Measurements from ENCODE around the gene PACS1.

Gene PACS1

GRCh38 chr11:66288671-66289547 lies 218.8 kb downstream of the PACS1 start, which contains the start of gene YIF1A:
YIF1A (minus strand) TSS chr11:66289143; CDS start chr11:66288985, 158 bp downstream.
- peak; percentile 96 for DNase-seq (ENCODE audit: low read depth)

- peak; percentile 50 for DNase-seq (ENCODE audit: low read depth)
Observed at GRCh38 chr11:66289548-66290329, 219.7 kb downstream of the PACS1 start.

- no peak for DNase-seq (ENCODE audit: low read depth)
Observed at GRCh38 chr11:66290330-66290621, 220.2 kb downstream of the PACS1 start.

- no peak for DNase-seq (ENCODE audit: low read depth)
Observed at GRCh38 chr11:66291303-66291705, 221.2 kb downstream of the PACS1 start.

DNA sequence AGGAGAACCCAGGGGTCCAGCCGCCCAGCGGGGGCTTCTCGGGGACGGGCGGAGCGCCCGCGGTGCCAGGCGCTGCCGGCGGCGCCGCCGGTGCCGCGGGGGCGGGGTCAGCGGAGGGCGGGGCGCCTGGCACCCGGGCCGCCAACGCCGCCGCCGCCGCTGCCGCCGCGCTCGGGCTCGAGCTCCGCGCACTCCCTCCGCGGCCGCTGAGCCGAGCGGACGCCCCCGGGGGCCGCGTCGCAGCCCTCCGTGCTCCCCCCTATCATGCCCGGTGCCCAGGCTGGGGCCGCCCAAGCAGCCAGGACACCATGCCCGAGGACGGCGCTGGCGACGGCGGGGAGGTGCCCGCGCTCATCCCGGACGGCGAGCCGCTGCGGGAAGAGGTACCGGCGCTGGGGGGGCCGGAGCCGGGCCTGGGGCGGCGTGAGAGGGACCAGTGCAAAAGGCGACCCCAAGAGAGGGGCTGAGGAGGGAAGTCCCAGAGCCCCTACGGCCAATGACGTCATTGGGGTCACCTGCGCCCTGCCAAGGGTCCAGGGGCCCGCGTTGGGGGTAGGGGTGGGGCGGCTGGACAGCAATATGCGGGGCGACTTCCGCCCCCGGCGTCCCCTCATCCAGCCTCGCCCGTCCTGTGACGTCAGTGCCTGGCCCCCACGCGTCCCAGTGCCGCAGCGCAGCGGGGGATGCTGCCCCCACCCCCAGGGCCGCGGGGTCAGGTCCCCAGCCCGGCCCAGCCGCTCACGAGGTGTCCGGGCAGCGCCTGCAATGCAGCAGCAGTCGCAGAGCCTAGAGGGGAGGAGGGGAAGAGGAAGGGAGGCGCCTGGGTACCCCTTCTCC lies 221.9 kb downstream of the PACS1 start, which contains the start of gene TMEM151A:
TSS of gene TMEM151A (plus strand) at position 189 of the 837 bp plus-strand sequence. CDS start at position 309, 120 bp downstream.
- no peak for DNase-seq (ENCODE audit: low read depth)

DNA sequence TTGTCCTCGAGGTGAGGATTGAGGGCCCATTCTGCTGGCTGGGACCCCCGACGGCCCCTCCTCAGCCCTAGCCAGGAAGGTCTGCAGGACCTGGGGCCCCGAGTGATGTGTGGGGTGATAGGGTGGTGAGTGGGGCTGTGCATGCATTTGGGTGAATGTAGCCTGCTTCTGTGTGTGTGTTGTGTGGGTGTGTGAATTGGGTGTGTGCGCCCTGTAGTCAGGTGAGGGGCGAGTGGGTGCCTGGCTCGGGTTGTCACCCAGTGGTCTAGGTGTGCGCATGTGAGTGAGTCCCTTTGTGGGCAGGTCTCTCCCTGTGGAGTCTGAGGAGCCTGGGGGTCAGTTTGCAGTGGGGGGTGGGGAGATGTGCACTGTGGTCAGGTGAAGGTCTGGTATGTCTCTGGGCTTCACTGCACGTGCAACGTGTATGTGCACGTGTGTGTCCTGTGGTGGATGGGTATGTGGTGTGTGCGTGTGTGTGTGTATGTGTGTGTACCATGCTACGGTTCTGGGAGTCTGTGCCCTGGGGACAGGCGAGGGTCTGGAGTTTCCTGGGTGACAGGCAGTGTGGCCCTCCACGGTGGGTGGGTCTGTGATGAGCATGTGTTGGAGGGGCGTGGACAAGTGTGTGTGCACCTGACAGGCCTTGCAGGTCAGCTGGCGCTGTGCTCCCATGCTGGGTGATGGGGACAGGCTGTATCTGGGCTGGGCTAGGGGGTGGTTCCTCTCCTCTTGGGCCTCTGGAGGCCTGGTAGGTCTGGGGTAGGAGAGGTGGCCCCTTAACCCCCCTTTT lies 222.7 kb downstream of the PACS1 start:
- DNase-seq (ENCODE audit: low read depth), result no peak

- no peak for DNase-seq (ENCODE audit: low read depth)
Observed at GRCh38 chr11:66293352-66293751, 223.3 kb downstream of the PACS1 start.

DNA sequence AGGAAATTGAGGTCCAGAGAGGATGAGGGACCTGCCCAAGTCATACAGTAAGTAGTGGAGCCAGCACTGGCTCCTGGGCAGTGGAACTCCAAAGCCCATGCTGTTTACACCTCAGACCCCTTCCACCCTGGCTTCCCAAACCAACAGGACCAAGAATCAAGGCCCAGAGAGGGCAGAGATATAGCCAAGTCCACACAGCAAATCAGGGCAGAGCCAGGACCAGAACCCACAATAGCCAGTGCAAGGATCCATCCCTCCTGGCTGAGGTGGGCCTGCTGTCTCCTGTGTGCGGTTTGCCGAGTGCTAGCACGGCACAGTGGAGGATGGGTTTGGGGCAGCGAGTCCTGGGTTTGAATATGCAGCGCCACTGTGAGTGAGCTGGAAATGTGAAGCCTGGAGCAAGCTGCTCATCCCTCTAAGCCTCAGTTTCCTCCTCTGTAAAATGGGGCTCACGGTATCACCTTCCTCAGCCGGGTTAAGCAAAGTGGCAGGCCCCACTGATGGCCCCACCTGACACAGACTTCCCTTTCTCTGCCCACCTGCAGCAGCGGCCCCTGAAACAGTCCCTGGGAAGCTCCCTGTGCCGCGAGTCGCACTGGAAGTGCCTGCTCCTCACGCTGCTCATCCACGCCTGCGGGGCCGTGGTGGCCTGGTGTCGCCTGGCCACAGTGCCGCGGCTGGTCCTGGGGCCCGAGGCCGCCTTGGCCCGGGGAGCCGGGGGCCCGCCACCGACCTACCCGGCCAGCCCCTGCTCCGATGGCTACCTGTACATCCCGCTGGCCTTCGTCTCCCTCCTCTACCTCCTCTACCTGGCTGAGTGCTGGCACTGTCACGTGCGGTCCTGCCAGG lies 223.9 kb downstream of the PACS1 start:
- no peak for DNase-seq (ENCODE audit: low read depth)
